ENCODE data around the gene RGS5. TPM values are rescaled to one million over a fixed set of nuclear protein-coding genes. Genes with fewer than 3 reads are reported as not detected.
"Not testable (repeated sequence)": the region's sequence is repeated elsewhere in the genome, so short reads cannot be mapped to it uniquely, and the experiment has no call there.

The RGS5 gene, protein sequence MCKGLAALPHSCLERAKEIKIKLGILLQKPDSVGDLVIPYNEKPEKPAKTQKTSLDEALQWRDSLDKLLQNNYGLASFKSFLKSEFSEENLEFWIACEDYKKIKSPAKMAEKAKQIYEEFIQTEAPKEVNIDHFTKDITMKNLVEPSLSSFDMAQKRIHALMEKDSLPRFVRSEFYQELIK
- total RNA-seq (10 to 100 TPM; 48.5 to 98.0 TPM), polyA plus RNA-seq (ENCODE audit: insufficient read length in 6 of 6) (100 to 1,000 TPM in 5 of 6 donors, 10 to 100 TPM in 1; 86.2 to 141 (median 108) TPM)
- long read RNA-seq, donor 1, full-length matches to known transcripts, result 73 of 73 reads
- long read RNA-seq, donor 1, partial matches to known transcripts, result 0 of 73 reads
- long read RNA-seq, donor 1, other reads (novel, unspliced or antisense), result 0 of 73 reads
- long read RNA-seq, donor 2, full-length matches to known transcripts, result 49 of 49 reads
- long read RNA-seq, donor 2, partial matches to known transcripts, result 0 of 49 reads
- long read RNA-seq, donor 2, other reads (novel, unspliced or antisense), result 0 of 49 reads
- long read RNA-seq, donor 3, full-length matches to known transcripts, result 57 of 57 reads
- long read RNA-seq, donor 3, partial matches to known transcripts, result 0 of 57 reads
- long read RNA-seq, donor 3, other reads (novel, unspliced or antisense), result 0 of 57 reads
- long read RNA-seq, donor 4, full-length matches to known transcripts, result 37 of 39 reads
- long read RNA-seq, donor 4, partial matches to known transcripts, result 0 of 39 reads
- long read RNA-seq, donor 4, other reads (novel, unspliced or antisense), result 2 of 39 reads
- long read RNA-seq, donor 5, full-length matches to known transcripts, result 45 of 45 reads
- long read RNA-seq, donor 5, partial matches to known transcripts, result 0 of 45 reads
- long read RNA-seq, donor 5, other reads (novel, unspliced or antisense), result 0 of 45 reads
- long read RNA-seq, donor 6, full-length matches to known transcripts, result 36 of 36 reads
- long read RNA-seq, donor 6, partial matches to known transcripts, result 0 of 36 reads
- long read RNA-seq, donor 6, other reads (novel, unspliced or antisense), result 0 of 36 reads
- long read RNA-seq, donor 7, full-length matches to known transcripts, result 19 of 19 reads
- long read RNA-seq, donor 7, partial matches to known transcripts, result 0 of 19 reads
- long read RNA-seq, donor 7, other reads (novel, unspliced or antisense), result 0 of 19 reads
- long read RNA-seq, donor 8, full-length matches to known transcripts, result 37 of 37 reads
- long read RNA-seq, donor 8, partial matches to known transcripts, result 0 of 37 reads
- long read RNA-seq, donor 8, other reads (novel, unspliced or antisense), result 0 of 37 reads
- long read RNA-seq, donor 9, result 0 reads
- long read RNA-seq, donor 10, full-length matches to known transcripts, result 12 of 14 reads
- long read RNA-seq, donor 10, partial matches to known transcripts, result 0 of 14 reads
- long read RNA-seq, donor 10, other reads (novel, unspliced or antisense), result 2 of 14 reads
- long read RNA-seq, donor 11, full-length matches to known transcripts, result 13 of 13 reads
- long read RNA-seq, donor 11, partial matches to known transcripts, result 0 of 13 reads
- long read RNA-seq, donor 11, other reads (novel, unspliced or antisense), result 0 of 13 reads
- long read RNA-seq, donor 12, full-length matches to known transcripts, result 35 of 35 reads
- long read RNA-seq, donor 12, partial matches to known transcripts, result 0 of 35 reads
- long read RNA-seq, donor 12, other reads (novel, unspliced or antisense), result 0 of 35 reads

GRCh38 chr1:163202833-163203451 is at the start of gene RGS5:
Gene RGS5, minus strand, starts transcription at chr1:163202916. Its CDS starts 81 bp downstream, at chr1:163202835.
- TF ChIP-seq CTCF (IDR thresholded peaks at IDR 0.05), result no peak

DNA sequence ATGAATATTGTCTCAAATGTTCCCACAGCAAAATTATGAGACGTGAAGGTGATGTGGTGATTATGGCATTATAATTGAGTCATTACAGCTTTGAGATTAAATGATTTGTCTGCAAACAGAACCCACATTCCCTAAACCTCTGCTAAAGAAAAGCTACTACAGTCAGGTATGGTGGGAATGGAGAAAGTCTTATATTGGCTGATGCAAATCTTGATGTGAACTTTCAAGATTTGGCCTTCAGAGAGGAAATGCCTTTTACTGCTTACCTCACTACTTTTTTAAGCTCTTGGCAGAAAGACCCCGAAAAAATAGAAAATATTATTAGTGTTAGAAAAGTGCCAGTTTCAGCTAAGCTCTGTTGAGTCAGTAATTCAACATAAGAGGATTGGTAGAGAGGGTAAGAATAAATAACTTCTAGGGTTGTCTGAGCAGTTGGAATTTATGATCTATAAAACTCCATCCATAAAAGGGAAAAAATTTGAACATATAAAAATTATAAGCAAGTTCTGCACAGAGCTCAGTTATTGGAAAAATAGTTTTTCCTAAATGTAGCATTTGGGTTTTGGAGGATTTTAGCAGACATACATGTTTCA is 47.8 kb upstream of the RGS5 start:
- no peaks in the 10 kb centered on the region for H3K4me1 ChIP-seq
- DNase-seq, result no peak
- no peak overlapping the region for H3K4me3 ChIP-seq
- H3K27me3 ChIP-seq, result no peaks in the 10 kb centered on the region
- H3K36me3 ChIP-seq, result no peaks in the 10 kb centered on the region
- TF ChIP-seq CTCF (IDR thresholded peaks at IDR 0.05), result no peak
- ATAC-seq, result no peak
- peaks cover 0 to 2% of the 10 kb centered on the region in 2 donors for H3K9me3 ChIP-seq
- no peak overlapping the region for H3K27ac ChIP-seq
- intact Hi-C loops (cut with DNase I), result no loop called here

More at GRCh38 chr1:163202833-163203451, at the start of gene RGS5:
- no peaks in the 10 kb centered on the region for H3K27me3 ChIP-seq
- no peaks in the 10 kb centered on the region for H3K36me3 ChIP-seq
- DNase-seq (peak in 1 of 4 donors; percentile 17), ATAC-seq (peak; percentile 47)
- no peaks in the 10 kb centered on the region for H3K4me1 ChIP-seq
- no peaks in the 10 kb centered on the region for H3K9me3 ChIP-seq
- no peak within 1 kb of the TSS for H3K27ac ChIP-seq
- intact Hi-C loops (cut with DNase I), result no loop called here
- H3K4me3 ChIP-seq, result peak within 1 kb of the TSS in 1 of 2 donors; percentile 2

- Histone ChIP-seq H3K27me3 (no peaks in the 10 kb centered on the region), H3K36me3 (no peaks in the 10 kb centered on the region), H3K9me3 (peaks cover 0 to 1% of the 10 kb centered on the region in 2 donors), H3K4me1 (no peaks in the 10 kb centered on the region), H3K4me3 (no peak overlapping the region), H3K27ac (no peak overlapping the region)
- no peak for DNase-seq
- intact Hi-C loops (cut with DNase I), result no loop called here
- ATAC-seq, result no peak
- no peak for TF ChIP-seq CTCF (IDR thresholded peaks at IDR 0.05)
These were observed 45.3 kb upstream of the RGS5 start for GRCh38 chr1:163248064-163248463.

GRCh38 chr1:163244648-163245047 is 41.9 kb upstream of the RGS5 start:
- H3K36me3 ChIP-seq; H3K27ac ChIP-seq; H3K9me3 ChIP-seq; intact Hi-C loops (cut with DNase I); H3K4me3 ChIP-seq; H3K4me1 ChIP-seq; H3K27me3 ChIP-seq; ATAC-seq; DNase-seq: not testable (repeated sequence)

Data from left lung (tissue), 14 donors.